ENCODE measurements around the gene SLC22A23. TPM values are rescaled to one million over a fixed set of nuclear protein-coding genes. Genes with fewer than 3 reads are reported as not detected.

Gene SLC22A23
- total and polyA plus RNA-seq, 4 donors = 4.9 to 45.4 (median 19.7) TPM

DNA sequence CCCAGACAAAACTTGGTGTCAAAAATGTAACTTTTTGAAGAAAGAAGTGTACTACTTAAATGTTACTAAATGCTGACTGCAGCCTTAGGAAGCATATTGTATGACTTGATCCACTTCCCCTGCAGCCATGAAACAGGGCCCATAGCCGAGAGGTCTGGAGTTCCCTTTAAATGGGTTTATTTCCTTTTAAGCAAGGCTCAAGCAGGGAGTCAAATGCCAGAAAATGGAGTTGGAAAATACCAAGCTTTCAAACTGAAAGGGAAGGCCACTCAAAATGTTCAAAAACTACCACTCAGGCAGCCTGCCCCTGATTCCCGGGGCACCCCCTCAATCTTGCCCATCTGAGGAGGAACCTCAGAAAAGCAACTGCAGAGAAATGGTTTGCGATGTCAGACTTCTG is 43.3 kb downstream of the SLC22A23 start (continued):
- TF ChIP-seq, protein P1, sequence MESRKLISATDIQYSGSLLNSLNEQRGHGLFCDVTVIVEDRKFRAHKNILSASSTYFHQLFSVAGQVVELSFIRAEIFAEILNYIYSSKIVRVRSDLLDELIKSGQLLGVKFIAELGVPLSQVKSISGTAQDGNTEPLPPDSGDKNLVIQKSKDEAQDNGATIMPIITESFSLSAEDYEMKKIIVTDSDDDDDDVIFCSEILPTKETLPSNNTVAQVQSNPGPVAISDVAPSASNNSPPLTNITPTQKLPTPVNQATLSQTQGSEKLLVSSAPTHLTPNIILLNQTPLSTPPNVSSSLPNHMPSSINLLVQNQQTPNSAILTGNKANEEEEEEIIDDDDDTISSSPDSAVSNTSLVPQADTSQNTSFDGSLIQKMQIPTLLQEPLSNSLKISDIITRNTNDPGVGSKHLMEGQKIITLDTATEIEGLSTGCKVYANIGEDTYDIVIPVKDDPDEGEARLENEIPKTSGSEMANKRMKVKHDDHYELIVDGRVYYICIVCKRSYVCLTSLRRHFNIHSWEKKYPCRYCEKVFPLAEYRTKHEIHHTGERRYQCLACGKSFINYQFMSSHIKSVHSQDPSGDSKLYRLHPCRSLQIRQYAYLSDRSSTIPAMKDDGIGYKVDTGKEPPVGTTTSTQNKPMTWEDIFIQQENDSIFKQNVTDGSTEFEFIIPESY (IDR thresholded peaks at IDR 0.05) = no peak
- TF ChIP-seq NR2F2 (IDR thresholded peaks at IDR 0.05) = no peak
- no peak for TF ChIP-seq JUND (IDR thresholded peaks at IDR 0.05)
- no peak for TF ChIP-seq YY1 (IDR thresholded peaks at IDR 0.05)
- no peak for TF ChIP-seq HNF4A (conservative IDR thresholded peaks at IDR 0.05)

DNA sequence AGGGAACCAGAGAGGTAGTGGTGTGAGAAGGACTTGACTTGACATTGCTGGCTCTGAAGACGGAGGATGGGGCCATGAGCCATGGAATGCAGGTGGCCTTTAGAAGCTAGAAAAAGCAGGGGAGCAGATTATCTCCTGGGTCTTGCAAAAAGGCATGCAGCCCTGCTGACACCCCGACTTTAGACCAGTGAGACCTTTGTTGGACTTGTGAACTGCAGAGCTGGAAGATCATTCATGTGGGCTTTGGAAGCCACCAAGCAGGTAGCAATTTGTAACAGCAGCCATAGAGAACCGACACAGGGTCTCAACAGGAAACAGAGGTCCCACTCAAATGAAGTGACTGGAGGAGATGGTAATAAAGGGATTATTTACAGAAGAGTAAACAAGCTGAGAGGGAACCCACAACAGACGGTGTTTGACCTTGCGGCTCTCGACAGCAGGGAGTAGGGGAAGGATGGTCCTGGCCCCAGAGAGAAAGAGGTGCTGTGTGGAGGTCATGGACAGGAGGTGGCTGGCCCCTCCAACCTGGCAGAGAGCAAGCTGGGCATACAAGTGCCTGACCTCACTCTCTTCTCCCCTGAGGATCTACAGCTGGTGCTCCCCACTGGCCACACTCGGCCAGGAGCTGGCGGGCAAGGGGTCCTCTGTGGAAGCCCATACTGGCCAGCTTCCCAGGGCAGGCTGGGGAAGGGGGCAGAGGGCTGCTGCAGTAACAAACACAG is 43.9 kb downstream of the SLC22A23 start:
- H3K27me3 ChIP-seq (ENCODE audit: control insufficient read depth in 4 of 4, insufficient read depth in 4 of 4, low read length in 3 of 4) = no peaks in the 10 kb centered on the region
- H3K9ac ChIP-seq (ENCODE audit: low read depth in 1 of 2, low read length in 2 of 2) = no peak overlapping the region
- DNase-seq (ENCODE audit: low spot score) = no peak
- TF ChIP-seq GABPA (IDR thresholded peaks at IDR 0.05 in 1 of 2, conservative IDR thresholded peaks at IDR 0.05 in 1 of 2) (no peak), HNF4G (IDR thresholded peaks at IDR 0.05) (no peak), YY1 (IDR thresholded peaks at IDR 0.05) (no peak), NR2F2 (IDR thresholded peaks at IDR 0.05) (no peak), JUND (IDR thresholded peaks at IDR 0.05) (no peak), RXRA (IDR thresholded peaks at IDR 0.05) (no peak), FOXA2 (IDR thresholded peaks at IDR 0.05) (no peak), RAD21 (IDR thresholded peaks at IDR 0.05) (no peak)
- TF ChIP-seq, protein P1 (IDR thresholded peaks at IDR 0.05) = no peak
- TF ChIP-seq, protein P2, sequence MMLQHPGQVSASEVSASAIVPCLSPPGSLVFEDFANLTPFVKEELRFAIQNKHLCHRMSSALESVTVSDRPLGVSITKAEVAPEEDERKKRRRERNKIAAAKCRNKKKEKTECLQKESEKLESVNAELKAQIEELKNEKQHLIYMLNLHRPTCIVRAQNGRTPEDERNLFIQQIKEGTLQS (IDR thresholded peaks at IDR 0.05) = no peak
- H3K27ac ChIP-seq (ENCODE audit: low read depth in 1 of 2, low read length in 2 of 2) = no peak overlapping the region
- H3K9me3 ChIP-seq (ENCODE audit: control insufficient read depth in 4 of 4, low read length in 3 of 4) = no peaks in the 10 kb centered on the region
- H3K36me3 ChIP-seq (ENCODE audit: control insufficient read depth in 4 of 4, insufficient read depth in 3 of 4, low read depth in 1 of 4, low read length in 3 of 4) = peaks cover 0 to 9% (median 7%) of the 10 kb centered on the region in 4 donors
- H3K4me1 ChIP-seq (ENCODE audit: control insufficient read depth in 4 of 4, insufficient read depth in 4 of 4, low read length in 3 of 4) = peaks cover 6 to 35% (median 33%) of the 10 kb centered on the region in 4 donors
- no peak overlapping the region for H3K4me3 ChIP-seq (ENCODE audit: low read depth in 1 of 3, low read length in 3 of 3)
- WGBS = 88% methylated on average over 8 of the region's 8 CpGs

DNA sequence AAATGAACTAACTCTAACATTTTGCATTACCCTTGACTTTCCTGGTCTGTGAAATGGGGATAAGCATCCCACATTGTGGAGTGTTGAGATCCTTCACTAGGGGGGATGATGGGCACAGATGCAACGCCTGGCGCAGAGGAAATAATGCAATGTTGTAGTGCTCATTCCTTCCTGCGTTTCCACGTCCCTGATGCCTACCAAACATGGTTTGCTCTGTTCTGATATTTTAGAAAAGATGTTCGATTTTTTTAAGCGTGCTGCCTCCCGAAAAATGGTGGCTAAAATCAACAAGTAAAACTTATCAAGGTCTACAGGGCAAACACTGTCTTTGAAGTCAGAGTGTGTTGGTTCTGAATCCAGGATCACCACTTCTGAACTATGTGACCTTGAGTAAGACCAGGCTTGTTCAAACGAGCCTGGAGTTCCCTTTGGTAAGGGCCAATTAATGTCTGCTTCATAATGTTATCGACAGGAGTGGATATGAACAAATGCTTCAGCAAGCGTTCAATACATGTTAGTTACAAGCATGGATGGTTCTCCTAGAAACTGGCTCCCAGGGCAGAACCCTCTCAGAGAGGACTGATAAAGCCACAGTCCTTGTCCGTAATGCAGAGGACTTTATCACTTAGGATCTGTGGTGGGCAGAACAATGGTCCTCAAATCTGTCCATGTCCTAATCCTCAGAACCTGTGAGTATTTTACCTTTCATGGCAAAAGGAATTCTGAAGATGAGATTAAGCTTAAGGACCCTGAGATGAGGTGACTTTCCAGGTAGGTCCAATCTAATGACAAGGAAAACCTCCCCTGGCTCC is 44.7 kb downstream of the SLC22A23 start:
- no peak overlapping the region for H3K9ac ChIP-seq (ENCODE audit: low read depth in 1 of 2, low read length in 2 of 2)
- no peak for DNase-seq (ENCODE audit: low spot score)
- peaks cover 0 to 9% (median 7%) of the 10 kb centered on the region in 4 donors for H3K36me3 ChIP-seq (ENCODE audit: control insufficient read depth in 4 of 4, insufficient read depth in 3 of 4, low read depth in 1 of 4, low read length in 3 of 4)
- no peaks in the 10 kb centered on the region for H3K27me3 ChIP-seq (ENCODE audit: control insufficient read depth in 4 of 4, insufficient read depth in 4 of 4, low read length in 3 of 4)
- no peak overlapping the region for H3K27ac ChIP-seq (ENCODE audit: low read depth in 1 of 2, low read length in 2 of 2)
- WGBS = 81% methylated on average over 11 of the region's 11 CpGs
- H3K9me3 ChIP-seq (ENCODE audit: control insufficient read depth in 4 of 4, low read length in 3 of 4) = no peaks in the 10 kb centered on the region
- H3K4me1 ChIP-seq (ENCODE audit: control insufficient read depth in 4 of 4, insufficient read depth in 4 of 4, low read length in 3 of 4) = peaks cover 8 to 43% (median 41%) of the 10 kb centered on the region in 4 donors
- H3K4me3 ChIP-seq (ENCODE audit: low read depth in 1 of 3, low read length in 3 of 3) = no peak overlapping the region
- TF ChIP-seq HNF4G (IDR thresholded peaks at IDR 0.05) (no peak), NR2F2 (IDR thresholded peaks at IDR 0.05) (no peak), FOXA1 (IDR thresholded peaks at IDR 0.05) (no peak), EGR1 (IDR thresholded peaks at IDR 0.05; ENCODE audit: low read depth in 2 of 2) (no peak), RAD21 (IDR thresholded peaks at IDR 0.05) (no peak), FOXA2 (IDR thresholded peaks at IDR 0.05) (no peak), YY1 (IDR thresholded peaks at IDR 0.05) (no peak)
- TF ChIP-seq, protein P3, sequence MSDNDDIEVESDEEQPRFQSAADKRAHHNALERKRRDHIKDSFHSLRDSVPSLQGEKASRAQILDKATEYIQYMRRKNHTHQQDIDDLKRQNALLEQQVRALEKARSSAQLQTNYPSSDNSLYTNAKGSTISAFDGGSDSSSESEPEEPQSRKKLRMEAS (IDR thresholded peaks at IDR 0.05) = no peak
- TF ChIP-seq, protein P4, sequence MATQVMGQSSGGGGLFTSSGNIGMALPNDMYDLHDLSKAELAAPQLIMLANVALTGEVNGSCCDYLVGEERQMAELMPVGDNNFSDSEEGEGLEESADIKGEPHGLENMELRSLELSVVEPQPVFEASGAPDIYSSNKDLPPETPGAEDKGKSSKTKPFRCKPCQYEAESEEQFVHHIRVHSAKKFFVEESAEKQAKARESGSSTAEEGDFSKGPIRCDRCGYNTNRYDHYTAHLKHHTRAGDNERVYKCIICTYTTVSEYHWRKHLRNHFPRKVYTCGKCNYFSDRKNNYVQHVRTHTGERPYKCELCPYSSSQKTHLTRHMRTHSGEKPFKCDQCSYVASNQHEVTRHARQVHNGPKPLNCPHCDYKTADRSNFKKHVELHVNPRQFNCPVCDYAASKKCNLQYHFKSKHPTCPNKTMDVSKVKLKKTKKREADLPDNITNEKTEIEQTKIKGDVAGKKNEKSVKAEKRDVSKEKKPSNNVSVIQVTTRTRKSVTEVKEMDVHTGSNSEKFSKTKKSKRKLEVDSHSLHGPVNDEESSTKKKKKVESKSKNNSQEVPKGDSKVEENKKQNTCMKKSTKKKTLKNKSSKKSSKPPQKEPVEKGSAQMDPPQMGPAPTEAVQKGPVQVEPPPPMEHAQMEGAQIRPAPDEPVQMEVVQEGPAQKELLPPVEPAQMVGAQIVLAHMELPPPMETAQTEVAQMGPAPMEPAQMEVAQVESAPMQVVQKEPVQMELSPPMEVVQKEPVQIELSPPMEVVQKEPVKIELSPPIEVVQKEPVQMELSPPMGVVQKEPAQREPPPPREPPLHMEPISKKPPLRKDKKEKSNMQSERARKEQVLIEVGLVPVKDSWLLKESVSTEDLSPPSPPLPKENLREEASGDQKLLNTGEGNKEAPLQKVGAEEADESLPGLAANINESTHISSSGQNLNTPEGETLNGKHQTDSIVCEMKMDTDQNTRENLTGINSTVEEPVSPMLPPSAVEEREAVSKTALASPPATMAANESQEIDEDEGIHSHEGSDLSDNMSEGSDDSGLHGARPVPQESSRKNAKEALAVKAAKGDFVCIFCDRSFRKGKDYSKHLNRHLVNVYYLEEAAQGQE (IDR thresholded peaks at IDR 0.05) = no peak
- TF ChIP-seq, protein P5, sequence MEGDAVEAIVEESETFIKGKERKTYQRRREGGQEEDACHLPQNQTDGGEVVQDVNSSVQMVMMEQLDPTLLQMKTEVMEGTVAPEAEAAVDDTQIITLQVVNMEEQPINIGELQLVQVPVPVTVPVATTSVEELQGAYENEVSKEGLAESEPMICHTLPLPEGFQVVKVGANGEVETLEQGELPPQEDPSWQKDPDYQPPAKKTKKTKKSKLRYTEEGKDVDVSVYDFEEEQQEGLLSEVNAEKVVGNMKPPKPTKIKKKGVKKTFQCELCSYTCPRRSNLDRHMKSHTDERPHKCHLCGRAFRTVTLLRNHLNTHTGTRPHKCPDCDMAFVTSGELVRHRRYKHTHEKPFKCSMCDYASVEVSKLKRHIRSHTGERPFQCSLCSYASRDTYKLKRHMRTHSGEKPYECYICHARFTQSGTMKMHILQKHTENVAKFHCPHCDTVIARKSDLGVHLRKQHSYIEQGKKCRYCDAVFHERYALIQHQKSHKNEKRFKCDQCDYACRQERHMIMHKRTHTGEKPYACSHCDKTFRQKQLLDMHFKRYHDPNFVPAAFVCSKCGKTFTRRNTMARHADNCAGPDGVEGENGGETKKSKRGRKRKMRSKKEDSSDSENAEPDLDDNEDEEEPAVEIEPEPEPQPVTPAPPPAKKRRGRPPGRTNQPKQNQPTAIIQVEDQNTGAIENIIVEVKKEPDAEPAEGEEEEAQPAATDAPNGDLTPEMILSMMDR (IDR thresholded peaks at IDR 0.05; ENCODE audit: low read depth, low read length, missing input control) = no peak
